ENCODE results near the gene PACSIN2. TPM values are rescaled to one million over a fixed set of nuclear protein-coding genes. Genes with fewer than 3 reads are reported as not detected.

PACSIN2 gene
- total and polyA plus RNA-seq, 2 experiments from 2014 or later, result 23.5 to 57.3 TPM

GRCh38 chr22:42887523-42888507, 127.1 kb downstream of the PACSIN2 start:
- Histone ChIP-seq H3K36me3 (ENCODE audit: insufficient read depth) (peaks cover 4% of the 10 kb centered on the region; the same call in 1 of the 2 replicates), H3K79me2 (replicated peaks; ENCODE audit: insufficient read depth) (no peaks in the 10 kb centered on the region; the same call in 1 of the 2 replicates), H3K27me3 (ENCODE audit: insufficient read depth) (no peaks in the 10 kb centered on the region), H3K4me3 (no peak overlapping the region), H3K4me1 (ENCODE audit: insufficient read depth) (no peaks in the 10 kb centered on the region), H3F3A (replicated peaks; ENCODE audit: low read depth) (no peaks in the 10 kb centered on the region), H4K20me1 (replicated peaks; ENCODE audit: insufficient read depth) (peaks cover 10% of the 10 kb centered on the region; the same call in 1 of the 2 replicates), H2AFZ (no peak overlapping the region), H3K27ac (ENCODE audit: low read depth) (no peak overlapping the region), H3K4me2 (no peak overlapping the region), H3K9me2 (ENCODE audit: insufficient read depth) (no peaks in the 10 kb centered on the region)
- DNase-seq (ENCODE audit: low spot score) (no peak), ATAC-seq (no peak)
- peaks cover 2% of the 10 kb centered on the region for H3K4me1 Mint-ChIP-seq
- H3K36me3 Mint-ChIP-seq (ENCODE audit: low read depth), result peaks cover 45% of the 10 kb centered on the region
- H3K27me3 Mint-ChIP-seq (ENCODE audit: insufficient read depth, low read depth, poor library complexity), result peaks cover 6% of the 10 kb centered on the region
- H3K9me3 Mint-ChIP-seq, result no peaks in the 10 kb centered on the region
- no peak overlapping the region for H3K27ac Mint-ChIP-seq
- H3K4me3 Mint-ChIP-seq, result no peak overlapping the region
- no peak for TF ChIP-seq ZNF331 (CRISPR knock-in tag; IDR thresholded peaks at IDR 0.05; ENCODE audit: low read depth)

- no peaks in the 10 kb centered on the region for H3K9me2 ChIP-seq (ENCODE audit: insufficient read depth)
- no peaks in the 10 kb centered on the region for H3K79me2 ChIP-seq (replicated peaks; ENCODE audit: insufficient read depth)
- no peak for ATAC-seq
- peaks cover 5% of the 10 kb centered on the region for H3K4me1 Mint-ChIP-seq
- no peak overlapping the region for H3K27ac Mint-ChIP-seq
- no peak overlapping the region for H3K4me3 Mint-ChIP-seq
- H2AFZ ChIP-seq, result no peak overlapping the region
- peaks cover 4% of the 10 kb centered on the region; the same call in 1 of the 2 replicates for H3K36me3 ChIP-seq (ENCODE audit: insufficient read depth)
- H3F3A ChIP-seq (replicated peaks; ENCODE audit: low read depth), result no peaks in the 10 kb centered on the region
- H3K27me3 ChIP-seq (ENCODE audit: insufficient read depth), result no peaks in the 10 kb centered on the region
- H3K4me2 ChIP-seq, result no peak overlapping the region
- H4K20me1 ChIP-seq (replicated peaks; ENCODE audit: insufficient read depth), result peaks cover 10% of the 10 kb centered on the region; the same call in 1 of the 2 replicates
- peaks cover 6% of the 10 kb centered on the region for H3K27me3 Mint-ChIP-seq (ENCODE audit: insufficient read depth, low read depth, poor library complexity)
- no peaks in the 10 kb centered on the region for H3K4me1 ChIP-seq (ENCODE audit: insufficient read depth)
- no peak for DNase-seq (ENCODE audit: low spot score)
- H3K27ac ChIP-seq (ENCODE audit: low read depth), result no peak overlapping the region
- peaks cover 49% of the 10 kb centered on the region for H3K36me3 Mint-ChIP-seq (ENCODE audit: low read depth)
- no peak overlapping the region for H3K4me3 ChIP-seq
- no peaks in the 10 kb centered on the region for H3K9me3 Mint-ChIP-seq
- TF ChIP-seq ZNF114 (CRISPR knock-in tag; IDR thresholded peaks at IDR 0.05), result no peak
- TF ChIP-seq CTCF (conservative IDR thresholded peaks at IDR 0.05; ENCODE audit: low read depth in 2 of 2), result no peak
- no peak for TF ChIP-seq POLR2AphosphoS5 (IDR thresholded peaks at IDR 0.05; ENCODE audit: low read depth)
- TF ChIP-seq REST (IDR thresholded peaks at IDR 0.05; ENCODE audit: unreplicated experiment), result no peak
- no peak for TF ChIP-seq CREB1 (CRISPR knock-in tag; IDR thresholded peaks at IDR 0.05; ENCODE audit: low read depth)
- no peak for TF ChIP-seq ZNF462 (CRISPR knock-in tag; IDR thresholded peaks at IDR 0.05)
- TF ChIP-seq NANOG (IDR thresholded peaks at IDR 0.05; ENCODE audit: borderline replicate concordance), result no peak
- TF ChIP-seq ZNF331 (CRISPR knock-in tag; IDR thresholded peaks at IDR 0.05; ENCODE audit: low read depth), result no peak
Observed at GRCh38 chr22:42887120-42887519, 127.8 kb downstream of the PACSIN2 start.

Measured in GM23338 (cell line).